Epithelial cell of esophagus (primary cell): ENCODE data around the gene KRTAP5-6.

Source experiments
- DNase-seq: peaks from one replicate; pipeline ENCODE4 v3.0.0; 2010; ENCODE audit warnings: low read depth
- H3K4me3 ChIP-seq: 2 replicates; pipeline ENCODE4 v1.5.1; 2011; ENCODE audit warnings: mild to moderate bottlenecking, low read length, control low read depth
- TF ChIP-seq, protein P1 (sequence below): IDR thresholded peaks from 2 replicates; pipeline ENCODE4 v1.5.1; 2011; ENCODE audit warnings: low read depth, mild to moderate bottlenecking, low read length, control low read depth, inconsistent platforms; ENCODE audit not compliant: insufficient read depth; ENCODE audit errors: missing control alignments

The KRTAP5-6 gene

DNA sequence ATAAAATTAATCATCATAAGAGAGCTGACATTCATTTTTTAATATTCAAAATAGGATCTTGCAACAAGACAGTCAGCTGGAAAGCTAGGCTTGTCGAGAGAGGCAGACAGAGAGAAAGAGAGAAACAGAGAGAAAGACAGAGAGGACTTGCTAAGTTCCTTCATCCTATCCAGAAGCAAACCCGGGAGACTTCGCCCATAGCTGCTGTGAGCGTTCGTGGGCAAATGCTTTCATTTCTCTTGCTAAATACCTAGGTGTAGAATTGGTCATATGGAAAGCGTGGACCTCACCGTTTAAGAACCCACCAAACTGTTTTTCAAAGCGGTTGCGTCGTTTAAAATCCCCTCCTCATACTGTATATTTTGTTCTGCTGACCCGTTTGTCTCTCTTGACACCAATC, 25.3 kb upstream of the KRTAP5-6 start:
- H3K4me3 ChIP-seq = no peak overlapping the region
- DNase-seq = no peak
- TF ChIP-seq, protein P1, sequence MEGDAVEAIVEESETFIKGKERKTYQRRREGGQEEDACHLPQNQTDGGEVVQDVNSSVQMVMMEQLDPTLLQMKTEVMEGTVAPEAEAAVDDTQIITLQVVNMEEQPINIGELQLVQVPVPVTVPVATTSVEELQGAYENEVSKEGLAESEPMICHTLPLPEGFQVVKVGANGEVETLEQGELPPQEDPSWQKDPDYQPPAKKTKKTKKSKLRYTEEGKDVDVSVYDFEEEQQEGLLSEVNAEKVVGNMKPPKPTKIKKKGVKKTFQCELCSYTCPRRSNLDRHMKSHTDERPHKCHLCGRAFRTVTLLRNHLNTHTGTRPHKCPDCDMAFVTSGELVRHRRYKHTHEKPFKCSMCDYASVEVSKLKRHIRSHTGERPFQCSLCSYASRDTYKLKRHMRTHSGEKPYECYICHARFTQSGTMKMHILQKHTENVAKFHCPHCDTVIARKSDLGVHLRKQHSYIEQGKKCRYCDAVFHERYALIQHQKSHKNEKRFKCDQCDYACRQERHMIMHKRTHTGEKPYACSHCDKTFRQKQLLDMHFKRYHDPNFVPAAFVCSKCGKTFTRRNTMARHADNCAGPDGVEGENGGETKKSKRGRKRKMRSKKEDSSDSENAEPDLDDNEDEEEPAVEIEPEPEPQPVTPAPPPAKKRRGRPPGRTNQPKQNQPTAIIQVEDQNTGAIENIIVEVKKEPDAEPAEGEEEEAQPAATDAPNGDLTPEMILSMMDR = no peak

DNA sequence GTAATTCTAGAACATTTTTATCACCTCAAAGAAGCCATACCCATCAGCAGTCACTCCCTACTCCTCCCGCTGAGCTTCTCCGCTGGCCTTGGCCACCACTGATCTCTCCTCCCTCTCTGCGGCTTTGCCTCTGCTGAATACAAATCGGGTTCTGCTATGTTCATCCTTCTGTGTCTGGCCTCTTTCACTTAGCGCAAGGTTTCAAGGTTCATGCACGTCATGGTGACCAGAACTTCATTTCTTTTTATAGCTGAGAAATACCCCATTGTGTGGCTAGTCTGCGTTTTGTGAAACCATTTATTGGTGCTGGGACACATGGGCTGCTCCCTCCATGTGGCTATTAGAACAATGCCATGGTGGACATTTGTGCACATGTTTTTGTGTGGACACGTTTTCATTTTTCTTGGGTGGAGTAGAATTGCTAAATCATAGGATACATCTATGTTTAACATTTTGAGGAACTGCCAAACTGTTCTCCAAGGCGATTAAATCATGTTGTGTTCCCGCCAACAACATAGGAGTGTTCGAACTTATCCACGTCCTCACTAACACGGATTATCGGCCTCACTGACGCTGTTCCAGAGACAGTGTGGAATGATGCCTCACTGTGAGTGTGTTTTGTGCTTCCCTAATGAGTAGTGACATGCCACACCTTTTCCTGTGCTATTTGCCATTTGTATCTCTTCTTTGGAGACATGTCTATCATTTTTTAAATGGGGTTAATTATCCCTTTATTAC, 24.2 kb upstream of the KRTAP5-6 start:
- TF ChIP-seq, protein P1 = no peak
- no peak for DNase-seq
- H3K4me3 ChIP-seq = no peak overlapping the region

DNA sequence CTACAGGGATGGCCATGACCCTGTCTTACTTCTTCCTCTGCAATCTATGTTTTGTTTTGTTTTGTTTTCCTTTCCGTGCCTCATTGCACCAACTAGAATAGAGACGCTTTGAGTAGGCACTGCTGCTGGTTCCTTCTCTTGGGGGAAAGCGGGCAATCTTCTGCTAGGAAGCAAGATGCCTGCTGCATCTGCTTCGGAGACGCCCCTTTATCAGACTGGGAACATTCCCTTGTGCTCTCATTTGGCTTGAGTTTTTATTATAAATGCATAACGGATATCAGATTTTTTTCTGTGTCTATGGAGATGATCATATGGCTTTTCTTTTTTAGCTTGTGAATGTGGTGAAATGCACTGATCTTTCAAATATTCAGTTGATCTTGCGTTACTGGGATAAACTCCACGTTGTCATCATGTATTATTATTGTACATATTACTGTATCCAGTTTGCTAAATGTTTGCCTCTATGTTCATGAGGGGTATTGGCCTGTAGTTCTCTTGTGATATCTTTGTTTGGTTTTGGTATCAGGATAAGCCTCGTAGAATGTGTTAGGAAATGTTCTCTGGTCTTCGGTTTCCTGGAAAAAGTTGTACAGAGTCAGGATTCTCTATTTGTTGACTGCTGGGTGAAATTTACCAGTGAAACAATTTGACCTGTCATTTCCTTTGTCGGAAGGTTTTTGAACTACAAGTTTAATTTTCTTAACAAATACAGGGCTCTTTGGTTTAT, 23.4 kb upstream of the KRTAP5-6 start:
- no peak for DNase-seq
- TF ChIP-seq, protein P1 = no peak
- no peak overlapping the region for H3K4me3 ChIP-seq

DNA sequence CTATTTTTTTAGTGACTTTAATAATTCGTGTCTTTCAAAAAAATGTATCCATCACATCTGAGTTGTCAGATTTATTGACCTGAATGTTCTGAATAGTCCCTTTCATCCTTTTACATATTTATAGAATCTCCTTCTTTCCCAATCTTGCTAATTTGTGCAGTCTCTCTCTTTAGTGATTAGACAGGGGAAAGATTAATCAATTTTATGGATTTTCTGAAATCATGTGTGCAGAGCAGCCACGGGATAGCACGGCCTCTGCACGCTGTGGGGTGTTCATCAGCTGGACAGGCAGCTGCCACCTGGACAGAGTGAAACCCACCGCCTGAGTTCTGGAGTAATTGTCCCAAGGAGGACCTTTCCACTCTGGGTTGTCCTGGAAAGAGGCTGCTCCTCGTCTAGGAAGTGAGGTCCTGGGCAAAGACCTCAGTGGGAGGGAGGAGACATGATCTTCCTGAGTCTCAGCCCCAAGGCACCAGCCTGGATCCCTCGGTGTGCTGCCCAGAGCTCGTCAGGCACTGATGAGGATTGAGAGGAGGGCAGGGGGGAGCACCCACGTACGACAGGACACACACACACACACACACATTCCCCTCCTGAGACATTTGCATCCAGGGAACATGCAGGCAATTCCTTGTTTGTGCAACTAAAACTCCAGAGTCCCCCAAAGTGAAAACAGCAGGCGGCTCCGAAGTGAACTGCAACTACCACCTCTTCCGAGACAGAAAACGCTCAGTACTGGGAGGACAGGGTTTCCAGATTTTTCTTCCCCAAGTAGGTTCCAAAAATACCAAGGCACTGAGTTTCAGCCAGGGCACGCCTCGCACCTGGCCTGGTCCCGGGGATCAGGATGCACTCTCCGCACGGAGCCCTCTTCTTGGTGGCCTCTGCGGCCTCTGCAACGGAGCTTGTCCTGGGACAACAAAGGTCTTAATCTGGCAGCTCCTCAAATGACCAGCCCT, 22.5 kb upstream of the KRTAP5-6 start:
- H3K4me3 ChIP-seq = no peak overlapping the region
- DNase-seq = no peak
- TF ChIP-seq, protein P1 = no peak

DNA sequence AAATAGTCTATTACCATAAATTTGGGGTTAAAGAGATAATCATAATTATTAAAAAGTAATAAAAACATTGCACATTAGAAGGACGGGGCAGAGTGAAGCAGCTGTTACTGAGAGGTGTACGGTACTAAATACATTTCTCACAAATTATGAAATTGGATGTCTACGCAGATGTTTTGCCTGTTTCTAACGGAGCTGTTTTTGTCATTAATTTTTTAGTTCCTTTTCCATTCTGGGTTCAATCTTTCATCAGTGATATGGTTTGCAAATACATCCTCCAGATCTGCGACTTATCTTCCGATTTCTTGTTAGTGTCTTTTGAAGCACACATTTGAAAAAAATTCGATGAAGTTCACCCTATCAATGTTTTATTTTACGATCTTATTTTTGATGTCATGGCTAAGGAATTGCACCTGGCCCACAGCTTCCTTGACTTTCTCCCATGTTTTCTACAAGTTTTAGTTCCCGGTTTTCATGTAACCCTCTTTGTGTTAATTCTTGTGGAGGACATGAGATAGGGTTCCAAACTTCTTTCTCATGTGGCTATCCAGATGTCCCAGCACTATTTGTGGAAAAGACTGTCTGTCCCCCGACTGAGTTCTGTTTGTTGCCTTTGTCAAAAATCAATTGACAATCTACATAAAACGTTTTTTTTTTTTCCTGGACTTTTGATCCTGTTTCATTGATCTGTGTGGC, 21.3 kb upstream of the KRTAP5-6 start:
- TF ChIP-seq, protein P1 = no peak
- DNase-seq = no peak
- H3K4me3 ChIP-seq = no peak overlapping the region

DNA sequence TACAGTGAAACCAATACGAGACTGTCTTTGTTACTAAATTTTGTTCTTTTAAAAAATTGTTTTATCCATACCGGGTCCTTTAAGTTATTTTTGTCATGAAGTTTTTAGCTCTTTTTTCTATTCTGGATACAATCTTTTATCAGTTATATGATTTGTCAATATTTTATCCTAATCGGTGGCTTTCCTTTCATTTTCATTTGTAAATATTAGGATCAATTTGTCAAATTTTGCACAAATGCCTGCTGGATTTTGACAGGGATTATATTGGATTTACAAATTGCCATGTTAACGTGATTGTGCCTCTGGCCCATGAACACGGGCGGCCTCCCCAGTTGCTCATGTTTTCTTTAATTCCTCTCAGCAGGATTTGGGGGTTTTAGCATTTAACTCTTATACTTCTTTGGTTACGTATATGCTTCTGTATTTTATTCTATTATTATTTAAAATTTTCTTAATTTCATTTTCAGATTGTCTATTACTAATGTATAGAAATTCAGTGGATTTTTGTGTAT, 20.7 kb upstream of the KRTAP5-6 start:
- TF ChIP-seq, protein P1 = no peak
- H3K4me3 ChIP-seq = no peak overlapping the region
- DNase-seq = no peak
